Glutamatergic neuron (in vitro differentiated cells): ENCODE data around the gene PDE8B. TPM values are rescaled to one million over a fixed set of nuclear protein-coding genes. Genes with fewer than 3 reads are reported as not detected.

Experiments
- DNase-seq: peaks from one replicate; pipeline ENCODE4 v3.0.0; 2022
- H3K27ac Mint-ChIP-seq: one replicate; pipeline ENCODE4 v1.8.0; 2020; ENCODE audit warnings: mild to moderate bottlenecking, mixed read lengths, inconsistent platforms; ENCODE audit not compliant: unreplicated experiment
- H3K27me3 Mint-ChIP-seq: one replicate; pipeline ENCODE4 v1.8.0; 2020; ENCODE audit warnings: mild to moderate bottlenecking, moderate library complexity, mixed read lengths, inconsistent platforms; ENCODE audit not compliant: unreplicated experiment
- H3K36me3 Mint-ChIP-seq: one replicate; pipeline ENCODE4 v1.8.0; 2020; ENCODE audit warnings: mild to moderate bottlenecking, mixed read lengths, inconsistent platforms; ENCODE audit not compliant: unreplicated experiment
- H3K4me1 Mint-ChIP-seq: one replicate; pipeline ENCODE4 v1.8.0; 2020; ENCODE audit warnings: mild to moderate bottlenecking, low read depth, mixed read lengths, inconsistent platforms; ENCODE audit not compliant: unreplicated experiment
- H3K4me3 Mint-ChIP-seq: one replicate; pipeline ENCODE4 v1.8.0; 2020; ENCODE audit warnings: mild to moderate bottlenecking, mixed read lengths, inconsistent platforms; ENCODE audit not compliant: unreplicated experiment
- H3K9me3 Mint-ChIP-seq: one replicate; pipeline ENCODE4 v1.8.0; 2020; ENCODE audit warnings: mild to moderate bottlenecking, moderate library complexity, mixed read lengths, inconsistent platforms; ENCODE audit not compliant: unreplicated experiment
- total RNA-seq: library from RNA; stranded (reverse); fragmentation: NEBNext Ultra II Directional; extraction: Animal tissue kit (Norgen Biotek cat#: 25700); gene quantifications from one replicate; pipeline ENCODE4 v1.2.1, GENCODE V29; 2021; ENCODE audit not compliant: unreplicated experiment
- TF ChIP-seq, protein P1 (sequence below): fragments of 200-600 bp; sonication (generic); IDR thresholded peaks from one replicate; pipeline ENCODE4 v1.5.0; 2021; ENCODE audit not compliant: partially characterized antibody, unreplicated experiment

PDE8B gene
- total RNA-seq, 1 donor from 2014 or later: 1.1 TPM

DNA sequence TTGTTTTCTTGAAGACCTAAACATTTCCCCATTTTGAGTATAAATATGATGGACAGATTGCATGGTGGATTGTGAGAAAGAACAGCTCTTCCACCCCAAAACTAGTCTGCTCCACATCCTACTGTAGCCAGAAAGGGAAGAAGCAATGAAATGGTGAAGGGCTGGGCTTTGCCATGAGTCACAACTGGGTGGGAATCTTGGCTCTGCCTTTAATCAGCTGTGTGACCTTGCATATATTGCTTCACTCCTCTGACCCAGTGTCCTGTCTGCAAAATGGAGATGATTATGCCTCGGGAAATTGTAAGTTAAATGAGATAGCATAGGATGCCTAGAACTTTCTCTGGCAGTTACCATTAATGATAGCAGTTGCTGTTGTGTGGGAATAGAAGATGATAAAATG, 101.9 kb downstream of the PDE8B start:
- DNase-seq: no peak
- H3K9me3 Mint-ChIP-seq: no peaks in the 10 kb centered on the region
- no peaks in the 10 kb centered on the region for H3K4me1 Mint-ChIP-seq
- no peaks in the 10 kb centered on the region for H3K36me3 Mint-ChIP-seq
- H3K27me3 Mint-ChIP-seq: peaks cover 1% of the 10 kb centered on the region
- TF ChIP-seq, protein P1, sequence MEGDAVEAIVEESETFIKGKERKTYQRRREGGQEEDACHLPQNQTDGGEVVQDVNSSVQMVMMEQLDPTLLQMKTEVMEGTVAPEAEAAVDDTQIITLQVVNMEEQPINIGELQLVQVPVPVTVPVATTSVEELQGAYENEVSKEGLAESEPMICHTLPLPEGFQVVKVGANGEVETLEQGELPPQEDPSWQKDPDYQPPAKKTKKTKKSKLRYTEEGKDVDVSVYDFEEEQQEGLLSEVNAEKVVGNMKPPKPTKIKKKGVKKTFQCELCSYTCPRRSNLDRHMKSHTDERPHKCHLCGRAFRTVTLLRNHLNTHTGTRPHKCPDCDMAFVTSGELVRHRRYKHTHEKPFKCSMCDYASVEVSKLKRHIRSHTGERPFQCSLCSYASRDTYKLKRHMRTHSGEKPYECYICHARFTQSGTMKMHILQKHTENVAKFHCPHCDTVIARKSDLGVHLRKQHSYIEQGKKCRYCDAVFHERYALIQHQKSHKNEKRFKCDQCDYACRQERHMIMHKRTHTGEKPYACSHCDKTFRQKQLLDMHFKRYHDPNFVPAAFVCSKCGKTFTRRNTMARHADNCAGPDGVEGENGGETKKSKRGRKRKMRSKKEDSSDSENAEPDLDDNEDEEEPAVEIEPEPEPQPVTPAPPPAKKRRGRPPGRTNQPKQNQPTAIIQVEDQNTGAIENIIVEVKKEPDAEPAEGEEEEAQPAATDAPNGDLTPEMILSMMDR: no peak
- H3K27ac Mint-ChIP-seq: no peak overlapping the region
- H3K4me3 Mint-ChIP-seq: no peak overlapping the region

DNA sequence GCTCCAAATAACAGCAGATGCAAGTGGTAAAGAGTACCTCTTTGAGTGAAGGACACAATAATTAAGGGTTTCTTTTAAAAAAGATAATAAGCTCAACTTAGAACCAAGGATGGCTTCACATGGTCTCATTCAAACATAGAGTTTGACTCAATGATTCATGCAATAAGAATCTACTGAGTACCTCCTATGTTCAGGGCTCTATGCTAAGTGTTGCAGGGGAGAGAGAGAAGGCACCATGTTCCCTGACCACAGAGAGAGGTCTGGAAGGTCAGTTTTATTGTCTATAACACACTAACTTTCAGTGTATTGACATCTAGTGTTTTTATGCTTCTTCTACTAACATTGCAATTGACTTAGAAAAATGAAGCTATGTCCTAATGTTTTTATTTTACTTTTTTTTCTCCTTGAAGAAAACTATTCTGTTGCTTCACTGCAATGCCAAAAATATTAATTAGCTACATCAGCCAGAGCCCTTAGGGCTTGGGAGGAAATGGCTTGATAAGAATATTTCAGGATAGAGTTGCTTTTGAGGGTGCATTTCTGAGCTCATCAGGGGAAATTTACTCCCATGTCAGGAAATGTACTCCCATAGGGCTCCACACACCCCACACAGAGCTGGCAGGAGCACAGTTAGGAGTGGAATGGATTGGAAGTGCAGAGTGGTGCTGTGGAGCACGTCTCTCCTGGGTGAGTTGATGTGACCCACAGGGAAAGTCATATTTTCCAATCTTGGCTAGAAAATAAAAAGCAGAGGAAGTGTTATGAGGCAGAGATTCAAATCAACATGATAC, 106.6 kb downstream of the PDE8B start:
- no peak for DNase-seq
- peaks cover 2% of the 10 kb centered on the region for H3K27me3 Mint-ChIP-seq
- no peak overlapping the region for H3K27ac Mint-ChIP-seq
- H3K4me1 Mint-ChIP-seq: no peaks in the 10 kb centered on the region
- TF ChIP-seq, protein P1: no peak
- H3K9me3 Mint-ChIP-seq: no peaks in the 10 kb centered on the region
- H3K36me3 Mint-ChIP-seq: no peaks in the 10 kb centered on the region
- H3K4me3 Mint-ChIP-seq: no peak overlapping the region

DNA sequence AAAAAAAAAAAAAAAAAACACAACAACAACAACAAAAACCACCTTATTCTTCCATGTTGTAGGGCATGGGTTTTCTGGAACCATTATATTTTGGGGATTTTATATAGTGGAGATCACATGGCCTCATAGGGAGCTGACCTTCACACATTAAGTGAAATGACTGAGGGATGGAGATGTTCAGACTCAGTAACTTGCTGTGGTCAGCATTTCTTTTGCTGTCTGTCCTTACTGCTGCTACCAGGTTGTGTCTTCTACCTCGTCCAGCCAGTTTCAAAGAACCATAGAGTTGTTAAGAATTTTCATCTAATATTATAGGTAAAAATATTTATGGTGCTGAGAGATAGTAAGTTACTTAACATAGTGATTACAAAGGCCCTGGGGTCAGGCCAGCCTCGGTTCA, 107.6 kb downstream of the PDE8B start:
- no peak overlapping the region for H3K4me3 Mint-ChIP-seq
- H3K4me1 Mint-ChIP-seq: no peaks in the 10 kb centered on the region
- no peaks in the 10 kb centered on the region for H3K9me3 Mint-ChIP-seq
- TF ChIP-seq, protein P1: no peak
- H3K27ac Mint-ChIP-seq: no peak overlapping the region
- H3K36me3 Mint-ChIP-seq: no peaks in the 10 kb centered on the region
- DNase-seq: no peak
- H3K27me3 Mint-ChIP-seq: peaks cover 2% of the 10 kb centered on the region

DNA sequence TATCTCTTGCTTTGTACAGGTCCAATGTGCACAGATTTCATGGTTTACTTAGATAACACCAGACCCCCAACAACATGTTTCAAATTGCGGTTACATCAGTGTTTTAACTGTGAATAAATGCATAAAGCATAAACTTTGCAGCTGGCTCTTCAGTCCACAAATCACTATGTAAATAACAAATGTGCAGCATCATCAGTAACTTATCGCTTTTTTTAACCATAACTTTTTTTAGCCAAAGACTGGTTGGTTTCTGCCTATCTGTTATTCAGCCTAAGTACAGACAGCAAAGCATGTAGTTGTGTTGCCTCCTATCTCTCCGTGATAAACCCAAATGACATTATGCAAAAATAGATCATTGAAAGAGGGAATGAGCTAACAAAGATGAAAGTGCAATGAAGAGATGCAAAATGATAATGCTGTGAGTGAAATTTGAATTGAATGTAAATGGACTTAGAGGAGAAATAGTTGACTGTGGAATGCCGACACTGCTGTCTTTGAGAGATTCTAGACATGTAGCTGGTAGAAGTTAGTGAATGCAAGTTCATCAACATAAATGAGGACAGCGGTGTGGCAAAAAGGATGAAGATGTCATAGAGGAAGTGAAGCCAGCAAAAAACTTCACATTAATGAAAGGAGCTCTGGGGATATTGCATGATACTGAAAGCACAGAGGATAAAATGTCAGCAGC, 108.8 kb downstream of the PDE8B start:
- no peak for DNase-seq
- peaks cover 2% of the 10 kb centered on the region for H3K27me3 Mint-ChIP-seq
- H3K36me3 Mint-ChIP-seq: no peaks in the 10 kb centered on the region
- H3K4me1 Mint-ChIP-seq: no peaks in the 10 kb centered on the region
- TF ChIP-seq, protein P1: no peak
- H3K9me3 Mint-ChIP-seq: no peaks in the 10 kb centered on the region
- H3K27ac Mint-ChIP-seq: no peak overlapping the region
- H3K4me3 Mint-ChIP-seq: no peak overlapping the region
